ENCODE results near the gene EEF2K. TPM values are rescaled to one million over a fixed set of nuclear protein-coding genes. Genes with fewer than 3 reads are reported as not detected.

EEF2K gene
- polyA plus RNA-seq, 3 donors: 0.85 to 6.5 (median 1.7) TPM

DNA sequence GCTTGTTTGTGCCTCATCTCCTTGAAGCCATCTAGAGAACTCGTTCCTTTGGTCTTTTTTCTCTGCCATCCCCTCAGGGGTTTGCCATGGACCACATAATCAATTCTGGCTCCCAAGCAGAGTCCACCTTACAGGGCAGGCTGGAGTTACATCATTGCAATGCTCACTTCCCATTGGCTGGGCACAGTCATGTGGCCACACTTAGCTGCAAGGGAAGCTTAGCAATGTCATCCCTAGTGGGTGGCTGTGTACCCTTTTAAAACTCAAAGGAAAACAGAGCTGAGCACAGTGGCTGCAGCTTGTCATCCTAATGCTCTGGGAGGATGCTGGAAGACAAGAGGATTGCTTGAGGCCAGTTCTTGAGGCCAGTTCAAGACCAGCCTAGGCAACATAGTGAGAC is 49.3 kb downstream of the EEF2K start:
- peaks cover 2 to 19% (median 5%) of the 10 kb centered on the region in 7 donors for H3K9me3 Mint-ChIP-seq
- H3K36me3 Mint-ChIP-seq: peaks cover 66 to 81% of the 10 kb centered on the region in 2 donors
- 100% methylated on average over 1 of the region's 1 CpG for WGBS (ENCODE audit: insufficient coverage)
- Histone ChIP-seq H3K9me3 (replicated peaks in 1 of 2; ENCODE audit: control insufficient read depth in 1 of 2, insufficient read depth in 1 of 2, low read length in 2 of 2) (peaks cover 6 to 7% of the 10 kb centered on the region in 2 donors), H3K4me2 (replicated peaks; ENCODE audit: extremely low read depth, low read length, poor library complexity, severe bottlenecking) (no peak overlapping the region), H3K4me3 (replicated peaks in 1 of 3; ENCODE audit: low read depth in 2 of 3, low read length in 3 of 3) (no peak overlapping the region), H3K27ac (ENCODE audit: low read depth in 1 of 2, low read length in 2 of 2) (no peak overlapping the region), H3K4me1 (ENCODE audit: control insufficient read depth in 1 of 2, insufficient read depth in 2 of 2, low read length in 2 of 2) (no peaks in the 10 kb centered on the region), H2AFZ (ENCODE audit: insufficient read depth, low read depth, low read length, poor library complexity, severe bottlenecking) (no peak overlapping the region), H3K9ac (ENCODE audit: insufficient read depth, low read length, poor library complexity, severe bottlenecking) (no peak overlapping the region), H3K79me2 (ENCODE audit: insufficient read depth, low read length) (no peaks in the 10 kb centered on the region), H4K20me1 (ENCODE audit: insufficient read depth, low read length) (no peaks in the 10 kb centered on the region), H3K27me3 (ENCODE audit: control insufficient read depth in 2 of 2, insufficient read depth in 2 of 2, low read length in 2 of 2) (no peaks in the 10 kb centered on the region), H3K36me3 (replicated peaks in 1 of 2; ENCODE audit: control insufficient read depth in 1 of 2, insufficient read depth in 2 of 2, low read length in 2 of 2) (peaks cover 66 to 83% of the 10 kb centered on the region in 2 donors)
- intact Hi-C loops (cut with micrococcal nuclease): loop anchor here in 1 of 2 donors (5.0 kb wide), 1 partner anchor 37 kb away; no protein-coding TSS in a partner anchor
- TF ChIP-seq, protein P1, sequence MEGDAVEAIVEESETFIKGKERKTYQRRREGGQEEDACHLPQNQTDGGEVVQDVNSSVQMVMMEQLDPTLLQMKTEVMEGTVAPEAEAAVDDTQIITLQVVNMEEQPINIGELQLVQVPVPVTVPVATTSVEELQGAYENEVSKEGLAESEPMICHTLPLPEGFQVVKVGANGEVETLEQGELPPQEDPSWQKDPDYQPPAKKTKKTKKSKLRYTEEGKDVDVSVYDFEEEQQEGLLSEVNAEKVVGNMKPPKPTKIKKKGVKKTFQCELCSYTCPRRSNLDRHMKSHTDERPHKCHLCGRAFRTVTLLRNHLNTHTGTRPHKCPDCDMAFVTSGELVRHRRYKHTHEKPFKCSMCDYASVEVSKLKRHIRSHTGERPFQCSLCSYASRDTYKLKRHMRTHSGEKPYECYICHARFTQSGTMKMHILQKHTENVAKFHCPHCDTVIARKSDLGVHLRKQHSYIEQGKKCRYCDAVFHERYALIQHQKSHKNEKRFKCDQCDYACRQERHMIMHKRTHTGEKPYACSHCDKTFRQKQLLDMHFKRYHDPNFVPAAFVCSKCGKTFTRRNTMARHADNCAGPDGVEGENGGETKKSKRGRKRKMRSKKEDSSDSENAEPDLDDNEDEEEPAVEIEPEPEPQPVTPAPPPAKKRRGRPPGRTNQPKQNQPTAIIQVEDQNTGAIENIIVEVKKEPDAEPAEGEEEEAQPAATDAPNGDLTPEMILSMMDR (IDR thresholded peaks at IDR 0.05): no peak
- H3K27ac Mint-ChIP-seq: peak overlapping the region in 1 of 7 donors; percentile 46
- no peaks in the 10 kb centered on the region for H3K4me1 Mint-ChIP-seq
- no peak for DNase-seq
- no peaks in the 10 kb centered on the region for H3K27me3 Mint-ChIP-seq (ENCODE audit: low read depth in 3 of 3)
- H3K4me3 Mint-ChIP-seq: no peak overlapping the region

DNA sequence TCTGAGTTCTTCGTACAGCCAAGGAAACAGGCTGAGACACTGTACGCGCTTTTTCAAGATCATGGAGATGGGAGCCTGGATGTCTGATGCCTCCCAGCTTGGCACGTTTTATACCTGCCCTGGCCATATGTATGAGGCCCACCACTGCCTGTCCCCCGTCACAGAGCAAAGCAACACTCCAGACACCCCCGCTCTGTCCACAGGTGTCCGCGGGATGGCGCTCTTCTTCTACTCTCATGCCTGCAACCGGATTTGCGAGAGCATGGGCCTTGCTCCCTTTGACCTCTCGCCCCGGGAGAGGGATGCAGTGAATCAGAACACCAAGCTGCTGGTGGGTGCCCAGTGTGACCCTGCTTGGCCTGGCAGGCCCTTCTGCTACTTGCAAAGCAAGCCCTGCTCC is 51.4 kb downstream of the EEF2K start:
- no peak for DNase-seq
- no peak overlapping the region for H3K4me2 ChIP-seq (replicated peaks; ENCODE audit: extremely low read depth, low read length, poor library complexity, severe bottlenecking)
- Mint-ChIP-seq H3K36me3 (peaks cover 61 to 81% of the 10 kb centered on the region in 2 donors), H3K27ac (peak overlapping the region in 1 of 7 donors; percentile 2), H3K9me3 (peaks cover 2 to 17% (median 5%) of the 10 kb centered on the region in 7 donors), H3K4me3 (no peak overlapping the region), H3K27me3 (ENCODE audit: low read depth in 3 of 3) (no peaks in the 10 kb centered on the region), H3K4me1 (no peaks in the 10 kb centered on the region)
- H4K20me1 ChIP-seq (ENCODE audit: insufficient read depth, low read length): no peaks in the 10 kb centered on the region
- no peak overlapping the region for H2AFZ ChIP-seq (ENCODE audit: insufficient read depth, low read depth, low read length, poor library complexity, severe bottlenecking)
- no peak overlapping the region for H3K9ac ChIP-seq (ENCODE audit: insufficient read depth, low read length, poor library complexity, severe bottlenecking)
- intact Hi-C loops (cut with micrococcal nuclease): loop anchor here in 1 of 2 donors (5.0 kb wide), 1 partner anchor 35 kb away; no protein-coding TSS in a partner anchor
- H3K27me3 ChIP-seq (ENCODE audit: control insufficient read depth in 2 of 2, insufficient read depth in 2 of 2, low read length in 2 of 2): no peaks in the 10 kb centered on the region
- H3K9me3 ChIP-seq (replicated peaks in 1 of 2; ENCODE audit: control insufficient read depth in 1 of 2, insufficient read depth in 1 of 2, low read length in 2 of 2): peaks cover 6 to 7% of the 10 kb centered on the region in 2 donors
- H3K79me2 ChIP-seq (ENCODE audit: insufficient read depth, low read length): no peaks in the 10 kb centered on the region
- no peaks in the 10 kb centered on the region for H3K4me1 ChIP-seq (ENCODE audit: control insufficient read depth in 1 of 2, insufficient read depth in 2 of 2, low read length in 2 of 2)
- TF ChIP-seq, protein P1 (IDR thresholded peaks at IDR 0.05): no peak
- H3K36me3 ChIP-seq (replicated peaks in 1 of 2; ENCODE audit: control insufficient read depth in 1 of 2, insufficient read depth in 2 of 2, low read length in 2 of 2): peaks cover 57 to 76% of the 10 kb centered on the region in 2 donors
- WGBS (ENCODE audit: insufficient coverage): 95% methylated on average over 13 of the region's 13 CpGs
- H3K27ac ChIP-seq (ENCODE audit: low read depth in 1 of 2, low read length in 2 of 2): no peak overlapping the region
- no peak overlapping the region for H3K4me3 ChIP-seq (replicated peaks in 1 of 3; ENCODE audit: low read depth in 2 of 3, low read length in 3 of 3)

All from CD14-positive monocyte (primary cell).